GM19099 (cell line): ENCODE measurements around the gene F2.

ENCODE experiments used
- POLR2A ChIP-seq: IDR thresholded peaks from 3 replicates; pipeline ENCODE4 v1.6.1; 2011; ENCODE audit warnings: low read depth; ENCODE audit not compliant: insufficient read length; ENCODE audit errors: extremely low read depth

The F2 gene

GRCh38 chr11:46680164-46680760 is 38.8 kb upstream of the F2 start:
- no peak for TF ChIP-seq POLR2A

GRCh38 chr11:46680815-46681214 is 38.2 kb upstream of the F2 start:
- TF ChIP-seq POLR2A: no peak

GRCh38 chr11:46681814-46682213 is 37.2 kb upstream of the F2 start:
- TF ChIP-seq POLR2A: no peak

- TF ChIP-seq POLR2A: no peak
Measured at GRCh38 chr11:46682773-46683752, 36.0 kb upstream of the F2 start.

GRCh38 chr11:46684367-46684766 is 34.6 kb upstream of the F2 start:
- no peak for TF ChIP-seq POLR2A

GRCh38 chr11:46686886-46687795 is 31.9 kb upstream of the F2 start:
- TF ChIP-seq POLR2A: no peak

GRCh38 chr11:46690702-46691101 is 28.3 kb upstream of the F2 start:
- TF ChIP-seq POLR2A: no peak

- TF ChIP-seq POLR2A: no peak
Measured at GRCh38 chr11:46692450-46692849, 26.6 kb upstream of the F2 start.

GRCh38 chr11:46693597-46694012 is 25.4 kb upstream of the F2 start:
- no peak for TF ChIP-seq POLR2A

- TF ChIP-seq POLR2A: no peak
Measured at GRCh38 chr11:46694072-46694471, 24.9 kb upstream of the F2 start.

GRCh38 chr11:46694607-46695006 is 24.4 kb upstream of the F2 start:
- TF ChIP-seq POLR2A: no peak

GRCh38 chr11:46695345-46696211 is 23.4 kb upstream of the F2 start:
- TF ChIP-seq POLR2A: no peak

- no peak for TF ChIP-seq POLR2A
Measured at GRCh38 chr11:46696212-46696558, 22.8 kb upstream of the F2 start.

GRCh38 chr11:46697303-46697702 is 21.7 kb upstream of the F2 start:
- TF ChIP-seq POLR2A: no peak
